Endothelial cell of umbilical vein (primary cell): ENCODE results near the gene ARHGEF33. TPM values are rescaled to one million over a fixed set of nuclear protein-coding genes. Genes with fewer than 3 reads are reported as not detected.

Source experiments
- BruUV-seq: library from RNA; stranded (reverse); fragments of 400-500 nt; replicated peaks from 2 replicates; lab custom pipeline; 2021; lab: Mats Ljungman, UMichigan
- CTCF ChIA-PET: fragments of 300-600, 350-600 bp; sonication (Branson Sonifier 250); formaldehyde crosslinking; loops from one replicate; lab custom pipeline; 2021; ENCODE audit warnings: antibody characterized with exemption, inconsistent platforms; lab: Charles Lee
- POLR2A ChIA-PET: fragments of 300-600, 350-600 bp; sonication (Branson Sonifier 250); formaldehyde crosslinking; loops from one replicate; lab custom pipeline; 2021; ENCODE audit warnings: antibody characterized with exemption, inconsistent platforms; lab: Charles Lee
- DNase-seq: peaks from one replicate; pipeline ENCODE4 v3.0.0-alpha.2; 2011; ENCODE audit warnings: low read depth, low spot score
- FAIRE-seq: peaks from 2 replicates; lab custom pipeline; 2011; peaks lifted over from hg19 to GRCh38; lab: Jason Lieb, UNC
- H2AFZ ChIP-seq: 2 replicates; pipeline ENCODE4 v1.6.0; 2012; ENCODE audit warnings: low read depth, low read length, control low read depth, inconsistent platforms
- H3K27ac ChIP-seq: 2 replicates; pipeline ENCODE4 v1.5.1; 2011; ENCODE audit warnings: low read depth, mild to moderate bottlenecking, control low read depth, low read length, moderate library complexity; ENCODE audit not compliant: insufficient read depth
- H3K27me3 ChIP-seq, 2 experiments: 2 replicates each; pipeline versions ENCODE4 v1.6.0 to v1.6.1; 2011; ENCODE audit warnings: low read length in 2 of 2, mixed read lengths in 1 of 2; ENCODE audit not compliant: control insufficient read depth in 2 of 2, insufficient read depth in 2 of 2
- H3K36me3 ChIP-seq, 2 experiments: 2 replicates in 1 of 2; 3 replicates in 1 of 2; pipeline ENCODE4 v1.5.1; 2011; ENCODE audit warnings: low read length in 2 of 2, mild to moderate bottlenecking in 1 of 2, moderate library complexity in 1 of 2; ENCODE audit not compliant: control insufficient read depth in 2 of 2, insufficient read depth in 2 of 2; ENCODE audit errors: extremely low read depth in 1 of 2
- H3K4me1 ChIP-seq: 3 replicates; pipeline ENCODE4 v1.5.1; 2011; ENCODE audit warnings: mild to moderate bottlenecking, low read length; ENCODE audit not compliant: control insufficient read depth, insufficient read depth; ENCODE audit errors: extremely low read depth
- H3K4me2 ChIP-seq: 2 replicates; pipeline ENCODE4 v1.6.1; 2011; ENCODE audit warnings: low read length, control low read depth, mixed read lengths; ENCODE audit not compliant: insufficient read depth
- H3K4me3 ChIP-seq, 3 experiments: fragments of 200-600 bp in 1 of 3; sonication (generic), shearing (Covaris generic) in 1 of 3; replicated peaks in 1 of 3; 2 replicates each; pipeline ENCODE4 v1.5.1; 2011 to 2016; ENCODE audit warnings: control low read depth in 3 of 3, low read length in 3 of 3, mild to moderate bottlenecking in 2 of 3, inconsistent platforms in 1 of 3, low read depth in 1 of 3, moderate library complexity in 1 of 3; ENCODE audit not compliant: insufficient read depth in 1 of 3
- H3K79me2 ChIP-seq: 2 replicates; pipeline ENCODE4 v1.6.0; 2012; ENCODE audit warnings: low read length, inconsistent platforms; ENCODE audit not compliant: control insufficient read depth, insufficient read depth
- H3K9ac ChIP-seq: replicated peaks from 2 replicates; pipeline ENCODE3; 2011; ENCODE audit warnings: low read length, control low read depth; ENCODE audit not compliant: insufficient read depth; ENCODE audit errors: extremely low read depth
- H3K9me1 ChIP-seq: replicated peaks from 3 replicates; pipeline ENCODE4 v1.6.0; 2011; ENCODE audit warnings: mild to moderate bottlenecking, low read length; ENCODE audit not compliant: control insufficient read depth, insufficient read depth; ENCODE audit errors: extremely low read depth
- H3K9me3 ChIP-seq: replicated peaks from 2 replicates; pipeline ENCODE4 v1.5.1; 2012; ENCODE audit warnings: low read length, inconsistent platforms; ENCODE audit not compliant: control insufficient read depth, insufficient read depth
- H4K20me1 ChIP-seq: replicated peaks from 2 replicates; pipeline ENCODE3; 2011; ENCODE audit warnings: mild to moderate bottlenecking, low read length; ENCODE audit not compliant: control insufficient read depth, insufficient read depth; ENCODE audit errors: extremely low read depth
- EZH2 ChIP-seq: IDR thresholded peaks from 2 replicates; pipeline ENCODE4 v1.6.1; 2012; ENCODE audit warnings: borderline replicate concordance, low read depth, mild to moderate bottlenecking, moderate library complexity, low read length, inconsistent platforms; ENCODE audit not compliant: severe bottlenecking
- FOS ChIP-seq: IDR thresholded peaks from 2 replicates; pipeline ENCODE4 v1.6.1; 2011; ENCODE audit warnings: mild to moderate bottlenecking, low read length, moderate library complexity, borderline replicate concordance; ENCODE audit not compliant: insufficient read depth
- GATA2 ChIP-seq: IDR thresholded peaks from 2 replicates; pipeline ENCODE4 v1.7.0; 2011; ENCODE audit warnings: low read depth, mild to moderate bottlenecking, moderate library complexity, mixed read lengths, low read length; ENCODE audit not compliant: insufficient read length, insufficient read depth
- JUN ChIP-seq: IDR thresholded peaks from 2 replicates; pipeline ENCODE4 v1.6.1; 2011; ENCODE audit warnings: borderline replicate concordance, low read depth; ENCODE audit not compliant: insufficient read length, insufficient read depth
- MYC ChIP-seq: IDR thresholded peaks from one replicate; pipeline ENCODE4 v1.6.1; 2011; ENCODE audit warnings: mild to moderate bottlenecking, low read depth, low read length
- POLR2A ChIP-seq: IDR thresholded peaks from 2 replicates; pipeline ENCODE4 v1.6.1; 2012; ENCODE audit warnings: low read depth, mild to moderate bottlenecking, control low read depth, low read length
- POLR2AphosphoS5 ChIP-seq: IDR thresholded peaks from 2 replicates; pipeline ENCODE4 v1.6.1; 2012; ENCODE audit warnings: low read depth, mild to moderate bottlenecking, control low read depth, low read length, moderate library complexity; ENCODE audit not compliant: insufficient read depth
- dilution Hi-C: fragments of 300-500 bp; cut with MboI; formaldehyde crosslinking; loops from one replicate; pipeline ENCODE4 v1.15.0; 2019; ENCODE audit warnings: low sequenced_read_pairs; ENCODE audit not compliant: extremely low pct_ligation_motif_present
- intact Hi-C: fragments of 100-400 bp; cut with micrococcal nuclease; formaldehyde crosslinking; loops from one replicate; pipeline ENCODE4 v1.10.0; 2022
- polyA plus RNA-seq, 4 experiments: library from polyadenylated mRNA; depleted of rRNA in 3 of 4; stranded (reverse) in 3 of 4; unstranded in 1 of 4; fragments of >200 nt; gene quantifications; 2 replicates each; pipeline versions ENCODE4 v1.2.1 to v1.2.3, GENCODE V29; 2011 to 2012; ENCODE audit warnings: missing spikeins in 1 of 4
- total RNA-seq: library from RNA; stranded (reverse); gene quantifications from 2 replicates; pipeline ENCODE4 v1.2.3, GENCODE V29; 2021
- TF ChIP-seq, protein P1 (sequence below), 2 donors: IDR thresholded peaks; 1 replicate in 1 of 2; 2 replicates in 1 of 2; pipeline ENCODE4 v1.5.1; 2011; ENCODE audit warnings: low read length in 2 of 2, mild to moderate bottlenecking in 2 of 2, moderate library complexity in 2 of 2, control low read depth in 1 of 2, inconsistent platforms in 1 of 2, low read depth in 1 of 2; ENCODE audit not compliant: insufficient read depth in 1 of 2; ENCODE audit errors: extremely low read depth in 1 of 2
- TF ChIP-seq, protein P2 (sequence below): IDR thresholded peaks from 2 replicates; pipeline ENCODE4 v1.6.1; 2011; ENCODE audit not compliant: insufficient read depth, insufficient read length

Gene ARHGEF33
- total and polyA plus RNA-seq, 2 donors (not counting 3 experiments of a cell fraction or from before 2014, with no cell fraction given): 0.15 to 0.18 TPM

DNA sequence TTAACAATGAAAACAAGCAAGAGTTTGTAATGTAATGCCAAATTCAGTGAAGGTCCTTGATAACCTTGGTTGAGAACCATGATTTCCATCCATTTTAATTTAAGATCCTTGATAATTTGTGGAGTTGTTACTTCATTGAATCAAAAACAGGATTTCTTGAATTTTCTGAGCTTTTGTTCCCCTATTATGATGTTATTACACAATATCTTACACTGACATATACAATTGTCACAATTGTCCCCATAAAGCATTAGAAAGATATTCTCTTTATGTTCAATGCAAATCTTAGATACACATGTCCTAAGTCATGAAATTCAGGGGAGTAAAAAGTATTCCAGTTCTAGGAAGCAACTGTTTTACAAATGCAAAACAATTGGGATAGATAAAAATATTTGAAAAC, 83.6 kb downstream of the ARHGEF33 start:
- intact Hi-C loops (no loop called here), dilution Hi-C loops (no loop called here)
- Histone ChIP-seq H3K4me2 (no peak overlapping the region), H3K9me3 (no peaks in the 10 kb centered on the region), H3K9me1 (no peaks in the 10 kb centered on the region), H3K4me3 (no peak overlapping the region), H4K20me1 (no peaks in the 10 kb centered on the region), H3K79me2 (no peaks in the 10 kb centered on the region), H3K27me3 (no peaks in the 10 kb centered on the region), H3K9ac (no peak overlapping the region), H3K27ac (no peak overlapping the region), H3K36me3 (no peaks in the 10 kb centered on the region), H2AFZ (no peak overlapping the region), H3K4me1 (no peaks in the 10 kb centered on the region)
- ChIA-PET POLR2A (no interaction called here), CTCF (interaction anchor here (1.1 to 1.5 kb wide), 3 partner anchors 8 to 26 kb away, joined by 3 read pairs; no protein-coding TSS in a partner anchor)
- no TSS peak for BruUV-seq
- no peak for DNase-seq
- no peak for FAIRE-seq
- TF ChIP-seq POLR2AphosphoS5 (no peak), MYC (no peak), POLR2A (no peak), JUN (no peak), GATA2 (no peak), EZH2 (no peak), FOS (no peak)
- TF ChIP-seq, protein P1, sequence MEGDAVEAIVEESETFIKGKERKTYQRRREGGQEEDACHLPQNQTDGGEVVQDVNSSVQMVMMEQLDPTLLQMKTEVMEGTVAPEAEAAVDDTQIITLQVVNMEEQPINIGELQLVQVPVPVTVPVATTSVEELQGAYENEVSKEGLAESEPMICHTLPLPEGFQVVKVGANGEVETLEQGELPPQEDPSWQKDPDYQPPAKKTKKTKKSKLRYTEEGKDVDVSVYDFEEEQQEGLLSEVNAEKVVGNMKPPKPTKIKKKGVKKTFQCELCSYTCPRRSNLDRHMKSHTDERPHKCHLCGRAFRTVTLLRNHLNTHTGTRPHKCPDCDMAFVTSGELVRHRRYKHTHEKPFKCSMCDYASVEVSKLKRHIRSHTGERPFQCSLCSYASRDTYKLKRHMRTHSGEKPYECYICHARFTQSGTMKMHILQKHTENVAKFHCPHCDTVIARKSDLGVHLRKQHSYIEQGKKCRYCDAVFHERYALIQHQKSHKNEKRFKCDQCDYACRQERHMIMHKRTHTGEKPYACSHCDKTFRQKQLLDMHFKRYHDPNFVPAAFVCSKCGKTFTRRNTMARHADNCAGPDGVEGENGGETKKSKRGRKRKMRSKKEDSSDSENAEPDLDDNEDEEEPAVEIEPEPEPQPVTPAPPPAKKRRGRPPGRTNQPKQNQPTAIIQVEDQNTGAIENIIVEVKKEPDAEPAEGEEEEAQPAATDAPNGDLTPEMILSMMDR (IDR thresholded peaks at IDR 0.05; ENCODE audit: extremely low read depth in 1 of 2, insufficient read depth in 1 of 2, low read depth in 1 of 2, low read length in 2 of 2): no peak
- TF ChIP-seq, protein P2, sequence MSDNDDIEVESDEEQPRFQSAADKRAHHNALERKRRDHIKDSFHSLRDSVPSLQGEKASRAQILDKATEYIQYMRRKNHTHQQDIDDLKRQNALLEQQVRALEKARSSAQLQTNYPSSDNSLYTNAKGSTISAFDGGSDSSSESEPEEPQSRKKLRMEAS: no peak
